Trophoblast cell (in vitro differentiated cells and primary cell): ENCODE data around the gene KCNA4.
A peak's percentile ranks its signal among the peaks of the same experiment; 100 is the strongest.

ENCODE experiments used
- DNase-seq, 2 donors: peaks; one replicate each; pipeline ENCODE4 v3.0.0-alpha.2; 2016
- H2AFZ ChIP-seq: 2 replicates; pipeline ENCODE4 v1.6.1; 2013; ENCODE audit warnings: low read length, moderate library complexity, mild to moderate bottlenecking; ENCODE audit not compliant: insufficient read depth, poor library complexity
- H2AK5ac ChIP-seq: 2 replicates; pipeline ENCODE4 v1.6.1; 2013; ENCODE audit warnings: mild to moderate bottlenecking, low read length
- H2BK120ac ChIP-seq: 2 replicates; pipeline ENCODE4 v1.6.1; 2013; ENCODE audit warnings: low read length, mild to moderate bottlenecking, moderate library complexity; ENCODE audit not compliant: insufficient read depth, poor library complexity
- H2BK12ac ChIP-seq: 2 replicates; pipeline ENCODE4 v1.6.1; 2013; ENCODE audit warnings: mild to moderate bottlenecking, low read length, moderate library complexity
- H2BK5ac ChIP-seq: 2 replicates; pipeline ENCODE4 v1.6.1; 2013; ENCODE audit warnings: low read length, low read depth, moderate library complexity, mild to moderate bottlenecking; ENCODE audit not compliant: poor library complexity
- H3K14ac ChIP-seq: 2 replicates; pipeline ENCODE4 v1.6.1; 2013; ENCODE audit warnings: mild to moderate bottlenecking, low read length
- H3K18ac ChIP-seq: 2 replicates; pipeline ENCODE4 v1.6.1; 2013; ENCODE audit warnings: mild to moderate bottlenecking, low read length
- H3K23ac ChIP-seq: 2 replicates; pipeline ENCODE4 v1.6.1; 2013; ENCODE audit warnings: low read length
- H3K27ac ChIP-seq: 2 replicates; pipeline ENCODE4 v1.5.1; 2013; ENCODE audit warnings: low read depth, mild to moderate bottlenecking, inconsistent platforms, low read length, moderate library complexity
- H3K27me3 ChIP-seq: 2 replicates; pipeline ENCODE4 v1.6.1; 2013; ENCODE audit warnings: inconsistent platforms, mild to moderate bottlenecking, low read length, moderate library complexity; ENCODE audit not compliant: insufficient read depth
- H3K36me3 ChIP-seq, 2 experiments: 1 replicate in 1 of 2; 2 replicates in 1 of 2; pipeline ENCODE4 v1.6.1; 2013; ENCODE audit warnings: low read length in 2 of 2, mild to moderate bottlenecking in 2 of 2, moderate library complexity in 1 of 2; ENCODE audit not compliant: insufficient read depth in 2 of 2, control insufficient read depth in 1 of 2
- H3K4ac ChIP-seq: 2 replicates; pipeline ENCODE4 v1.6.1; 2013; ENCODE audit warnings: low read depth, mild to moderate bottlenecking, low read length, moderate library complexity
- H3K4me1 ChIP-seq, 2 experiments: 1 replicate in 1 of 2; 2 replicates in 1 of 2; pipeline ENCODE4 v1.6.1; 2013; ENCODE audit warnings: low read length in 2 of 2, mild to moderate bottlenecking in 2 of 2, moderate library complexity in 1 of 2; ENCODE audit not compliant: insufficient read depth in 2 of 2, control insufficient read depth in 1 of 2
- H3K4me2 ChIP-seq: 2 replicates; pipeline ENCODE4 v1.6.1; 2013; ENCODE audit warnings: inconsistent platforms, mild to moderate bottlenecking, low read length, moderate library complexity
- H3K4me3 ChIP-seq: 2 replicates; pipeline ENCODE4 v1.5.1; 2013; ENCODE audit warnings: mild to moderate bottlenecking, low read depth, low read length, inconsistent platforms
- H3K79me1 ChIP-seq: one replicate; pipeline ENCODE4 v1.6.1; 2013; ENCODE audit warnings: low read length
- H3K79me2 ChIP-seq: 2 replicates; pipeline ENCODE4 v1.6.1; 2013; ENCODE audit warnings: low read length, mild to moderate bottlenecking; ENCODE audit not compliant: control insufficient read depth, insufficient read depth, poor library complexity
- H3K9ac ChIP-seq: 2 replicates; pipeline ENCODE4 v1.6.1; 2013; ENCODE audit warnings: mild to moderate bottlenecking, low read length
- H3K9me3 ChIP-seq: 2 replicates; pipeline ENCODE4 v1.6.1; 2013; ENCODE audit warnings: low read depth, mild to moderate bottlenecking, control low read depth, inconsistent platforms, low read length; ENCODE audit not compliant: insufficient read depth
- H4K12ac ChIP-seq: 2 replicates; pipeline ENCODE4 v1.6.1; 2013; ENCODE audit warnings: low read depth, mild to moderate bottlenecking, low read length, moderate library complexity
- H4K8ac ChIP-seq: 2 replicates; pipeline ENCODE4 v1.6.1; 2013; ENCODE audit warnings: low read depth, mild to moderate bottlenecking, low read length, moderate library complexity
- H4K91ac ChIP-seq: one replicate; pipeline ENCODE4 v1.6.1; 2013; ENCODE audit warnings: low read depth, mild to moderate bottlenecking, low read length, moderate library complexity
- WGBS: extraction: QIAGEN DNeasy Blood & Tissue Kit; methylation state at CpG from one replicate; pipeline ENCODE4 v1.1.7; 2013; ENCODE audit warnings: missing lambda C conversion rate; ENCODE audit not compliant: insufficient read length, insufficient coverage; ENCODE audit errors: extremely low coverage; 5-methylcytosine and 5-hydroxymethylcytosine counted together

Gene KCNA4

GRCh38 chr11:30012346-30012745 is 4.5 kb downstream of the KCNA4 start:
- peaks cover 5% of the 10 kb centered on the region for H3K9me3 ChIP-seq
- H3K4me2 ChIP-seq = no peak overlapping the region
- H3K4me1 ChIP-seq = peaks cover 4 to 7% of the 10 kb centered on the region in 2 experiments
- no peaks in the 10 kb centered on the region for H3K36me3 ChIP-seq
- H3K9ac ChIP-seq = no peak overlapping the region
- H3K4me3 ChIP-seq = no peak overlapping the region
- no peak overlapping the region for H2BK12ac ChIP-seq
- no peaks in the 10 kb centered on the region for H3K79me2 ChIP-seq
- no peak overlapping the region for H3K23ac ChIP-seq
- no peak overlapping the region for H3K4ac ChIP-seq
- H4K91ac ChIP-seq = no peak overlapping the region
- no peaks in the 10 kb centered on the region for H3K79me1 ChIP-seq
- no peak for DNase-seq
- no peak overlapping the region for H2BK120ac ChIP-seq
- H3K14ac ChIP-seq = no peak overlapping the region
- no peak overlapping the region for H2BK5ac ChIP-seq
- no peak overlapping the region for H4K8ac ChIP-seq
- H3K27ac ChIP-seq = no peak overlapping the region
- no peak overlapping the region for H2AK5ac ChIP-seq
- no CpG with 5 or more reads among the region's 15 CpGs for WGBS
- H4K12ac ChIP-seq = no peak overlapping the region
- peaks cover 25% of the 10 kb centered on the region for H3K27me3 ChIP-seq
- H2AFZ ChIP-seq = no peak overlapping the region
- H3K18ac ChIP-seq = no peak overlapping the region

GRCh38 chr11:30009060-30009459 is 7.8 kb downstream of the KCNA4 start:
- H4K8ac ChIP-seq = no peak overlapping the region
- no peak overlapping the region for H4K91ac ChIP-seq
- H3K9ac ChIP-seq = no peak overlapping the region
- no peak overlapping the region for H3K4ac ChIP-seq
- H3K4me3 ChIP-seq = no peak overlapping the region
- H3K9me3 ChIP-seq = peaks cover 5% of the 10 kb centered on the region
- no peaks in the 10 kb centered on the region for H3K79me2 ChIP-seq
- no peak overlapping the region for H3K4me2 ChIP-seq
- peak; percentile 21 to 68 for DNase-seq
- no peak overlapping the region for H2BK5ac ChIP-seq
- H3K79me1 ChIP-seq = no peaks in the 10 kb centered on the region
- H4K12ac ChIP-seq = no peak overlapping the region
- WGBS = no CpG with 5 or more reads among the region's 3 CpGs
- no peak overlapping the region for H3K23ac ChIP-seq
- H3K36me3 ChIP-seq = no peaks in the 10 kb centered on the region
- H3K18ac ChIP-seq = no peak overlapping the region
- no peak overlapping the region for H2AFZ ChIP-seq
- no peak overlapping the region for H3K14ac ChIP-seq
- no peak overlapping the region for H2BK12ac ChIP-seq
- no peaks in the 10 kb centered on the region for H3K4me1 ChIP-seq
- no peak overlapping the region for H2BK120ac ChIP-seq
- no peak overlapping the region for H3K27ac ChIP-seq
- H2AK5ac ChIP-seq = no peak overlapping the region
- H3K27me3 ChIP-seq = no peaks in the 10 kb centered on the region

DNA sequence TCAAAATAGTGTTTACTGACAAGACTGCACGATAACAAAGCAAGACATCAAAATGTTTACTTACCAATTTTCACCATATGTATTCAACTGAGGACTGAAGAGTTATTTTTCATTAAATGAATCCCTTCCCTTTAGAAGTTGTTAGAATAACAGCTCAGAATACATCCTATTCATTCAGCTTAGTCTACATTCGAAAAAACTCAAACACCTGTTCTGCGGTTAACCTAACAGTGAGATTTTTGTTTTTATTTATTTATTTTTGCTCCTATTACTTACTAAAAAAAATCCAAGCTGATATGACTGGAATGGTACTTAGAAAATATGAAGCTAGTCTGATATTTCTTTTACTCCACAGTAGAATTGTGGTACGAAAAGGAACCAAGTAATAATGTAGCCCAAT is 10.0 kb downstream of the KCNA4 start:
- Histone ChIP-seq H3K18ac (no peak overlapping the region), H2BK5ac (no peak overlapping the region), H3K79me1 (no peaks in the 10 kb centered on the region), H3K14ac (no peak overlapping the region), H3K4me2 (no peak overlapping the region), H2BK12ac (no peak overlapping the region), H2AK5ac (no peak overlapping the region), H3K4me1 (no peaks in the 10 kb centered on the region), H3K9me3 (peaks cover 2% of the 10 kb centered on the region), H3K9ac (no peak overlapping the region), H4K8ac (no peak overlapping the region), H2BK120ac (no peak overlapping the region), H3K79me2 (no peaks in the 10 kb centered on the region), H4K12ac (no peak overlapping the region), H3K4me3 (no peak overlapping the region), H3K27ac (no peak overlapping the region), H3K23ac (no peak overlapping the region), H4K91ac (no peak overlapping the region), H3K36me3 (no peaks in the 10 kb centered on the region), H3K27me3 (no peaks in the 10 kb centered on the region), H3K4ac (no peak overlapping the region), H2AFZ (no peak overlapping the region)
- no peak for DNase-seq
- no CpG with 5 or more reads among the region's 4 CpGs for WGBS

GRCh38 chr11:30002157-30002785 is 14.6 kb downstream of the KCNA4 start:
- no peaks in the 10 kb centered on the region for H3K4me1 ChIP-seq

More at GRCh38 chr11:30002157-30002785, 14.6 kb downstream of the KCNA4 start:
- DNase-seq = peak in 1 of 2 donors; percentile 49
- no peak overlapping the region for H2BK5ac ChIP-seq
- H3K9me3 ChIP-seq = no peaks in the 10 kb centered on the region
- no peaks in the 10 kb centered on the region for H3K27me3 ChIP-seq
- H2AFZ ChIP-seq = no peak overlapping the region
- H2BK120ac ChIP-seq = no peak overlapping the region
- H3K18ac ChIP-seq = no peak overlapping the region
- no peaks in the 10 kb centered on the region for H3K79me1 ChIP-seq
- WGBS = no CpG with 5 or more reads among the region's 4 CpGs
- H3K79me2 ChIP-seq = no peaks in the 10 kb centered on the region
- no peak overlapping the region for H3K4ac ChIP-seq
- H3K36me3 ChIP-seq = no peaks in the 10 kb centered on the region
- H4K91ac ChIP-seq = no peak overlapping the region
- no peak overlapping the region for H3K4me2 ChIP-seq
- no peak overlapping the region for H2BK12ac ChIP-seq
- no peak overlapping the region for H4K12ac ChIP-seq
- H3K4me3 ChIP-seq = no peak overlapping the region
- H3K14ac ChIP-seq = no peak overlapping the region
- H2AK5ac ChIP-seq = no peak overlapping the region
- no peak overlapping the region for H3K27ac ChIP-seq
- H3K23ac ChIP-seq = no peak overlapping the region
- no peak overlapping the region for H4K8ac ChIP-seq
- H3K9ac ChIP-seq = no peak overlapping the region
